Stimulated activated CD4-positive, alpha-beta T cell treated with anti-CD3 and anti-CD28 coated beads, Interleukin-12 subunit alpha, Interleukin-12 subunit beta, amount 100 ng/mL, for 48 hours (primary cell): ENCODE results near the gene TMEM19.
"Not testable (repeated sequence)": the region's sequence is repeated elsewhere in the genome, so short reads cannot be mapped to it uniquely, and the experiment has no call there.

Experiments
- DNase-seq, 3 donors: peaks; one replicate each; pipeline ENCODE4 v3.0.0-alpha.2; 2020; ENCODE audit warnings: low read depth in 2 of 3, low spot score in 1 of 3

Gene TMEM19

GRCh38 chr12:71664411-71665089 lies 21.3 kb upstream of the TMEM19 start:
- no peak for DNase-seq

GRCh38 chr12:71665090-71665463 lies 20.8 kb upstream of the TMEM19 start:
- no peak for DNase-seq

- no peak for DNase-seq
Measured at GRCh38 chr12:71666259-71666658, 19.6 kb upstream of the TMEM19 start.

- DNase-seq, result no peak
Measured at GRCh38 chr12:71671311-71671710, 14.6 kb upstream of the TMEM19 start.

GRCh38 chr12:71671816-71672215 lies 14.1 kb upstream of the TMEM19 start:
- no peak for DNase-seq

- DNase-seq, result no peak
Measured at GRCh38 chr12:71682466-71682865, 3.4 kb upstream of the TMEM19 start.

- no peak for DNase-seq
Measured at GRCh38 chr12:71683633-71684032, 2.2 kb upstream of the TMEM19 start.

- no peak for DNase-seq
Measured at GRCh38 chr12:71684081-71684480, 1.8 kb upstream of the TMEM19 start.

- DNase-seq, result no peak
Measured at GRCh38 chr12:71685312-71685906, 473 bp upstream of the TMEM19 start.

- DNase-seq, result no peak
Measured at GRCh38 chr12:71686658-71687025, 760 bp downstream of the TMEM19 start.

GRCh38 chr12:71687172-71687571 lies 1.3 kb downstream of the TMEM19 start:
- DNase-seq, result not testable (repeated sequence)

GRCh38 chr12:71688961-71689570 lies 3.2 kb downstream of the TMEM19 start:
- DNase-seq, result no peak

- no peak for DNase-seq
Measured at GRCh38 chr12:71691504-71692129, 5.7 kb downstream of the TMEM19 start.

GRCh38 chr12:71693126-71693525 lies 7.2 kb downstream of the TMEM19 start:
- no peak for DNase-seq

- not testable (repeated sequence) for DNase-seq
Measured at GRCh38 chr12:71693651-71694050, 7.8 kb downstream of the TMEM19 start.

- DNase-seq, result no peak
Measured at GRCh38 chr12:71694099-71694820, 8.4 kb downstream of the TMEM19 start.

GRCh38 chr12:71695782-71696181 lies 9.9 kb downstream of the TMEM19 start:
- no peak for DNase-seq

- not testable (repeated sequence) for DNase-seq
Measured at GRCh38 chr12:71702181-71702580, 16.3 kb downstream of the TMEM19 start.

- DNase-seq, result no peak
Measured at GRCh38 chr12:71702590-71702989, 16.7 kb downstream of the TMEM19 start.

- no peak for DNase-seq
Measured at GRCh38 chr12:71703206-71703605, 17.3 kb downstream of the TMEM19 start.

- DNase-seq, result no peak
Measured at GRCh38 chr12:71704920-71705319, 19.0 kb downstream of the TMEM19 start.

- DNase-seq, result no peak
Measured at GRCh38 chr12:71708658-71709057, 22.8 kb downstream of the TMEM19 start.
